ENCODE data around the gene DOCK9.

The DOCK9 gene

GRCh38 chr13:98834254-98834960 is 143.5 kb downstream of the DOCK9 start:
- H3K27ac ChIP-seq (ENCODE audit: insufficient read depth, low read depth, low read length, poor library complexity, severe bottlenecking) = no peak overlapping the region
- WGBS, 2 experiments = 23 to 27% methylated on average over 7 of the region's 7 CpGs
- H3K36me3 ChIP-seq (ENCODE audit: control insufficient read depth, insufficient read depth, low read length) = no peaks in the 10 kb centered on the region
- H3K27me3 ChIP-seq (ENCODE audit: control insufficient read depth, insufficient read depth, low read length, poor library complexity, severe bottlenecking) = no peaks in the 10 kb centered on the region
- no peak overlapping the region for H3K4me3 ChIP-seq (ENCODE audit: insufficient read depth, low read depth, low read length)
- H3K4me1 ChIP-seq (ENCODE audit: control insufficient read depth, insufficient read depth, low read length) = peaks cover 6% of the 10 kb centered on the region
- H3K9me3 ChIP-seq (ENCODE audit: control insufficient read depth, low read length) = no peaks in the 10 kb centered on the region

DNA sequence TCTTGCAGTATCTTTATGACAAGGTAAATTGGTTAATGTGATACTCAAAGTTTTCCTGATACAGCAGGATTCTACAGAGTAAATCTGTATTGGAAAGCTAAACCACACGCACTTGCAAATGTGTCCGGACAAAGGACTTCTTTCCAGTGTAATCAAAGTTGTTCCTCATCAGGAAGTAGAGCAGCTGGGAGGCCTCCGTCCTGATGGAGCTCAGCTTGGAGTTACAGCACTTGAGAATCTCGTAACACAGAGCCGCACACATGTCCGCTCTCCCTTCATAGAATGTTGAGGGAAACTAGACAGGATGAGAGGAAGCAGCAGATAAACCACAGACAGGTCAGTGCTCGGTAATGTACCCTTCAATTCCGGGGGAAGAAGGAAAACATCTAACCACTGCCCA is 146.6 kb downstream of the DOCK9 start:
- H3K27me3 ChIP-seq (ENCODE audit: control insufficient read depth, insufficient read depth, low read length, poor library complexity, severe bottlenecking) = no peaks in the 10 kb centered on the region
- 92 to 96% methylated on average over 8 of the region's 8 CpGs for WGBS, 2 experiments

GRCh38 chr13:98829541-98829940 is 148.3 kb downstream of the DOCK9 start:
- H3K36me3 ChIP-seq (ENCODE audit: control insufficient read depth, insufficient read depth, low read length) = no peaks in the 10 kb centered on the region
- H3K27me3 ChIP-seq (ENCODE audit: control insufficient read depth, insufficient read depth, low read length, poor library complexity, severe bottlenecking) = no peaks in the 10 kb centered on the region
- no peaks in the 10 kb centered on the region for H3K9me3 ChIP-seq (ENCODE audit: control insufficient read depth, low read length)
- peaks cover 14% of the 10 kb centered on the region for H3K4me1 ChIP-seq (ENCODE audit: control insufficient read depth, insufficient read depth, low read length)
- 95 to 96% methylated on average over 3 to 5 of the region's 5 CpGs for WGBS, 2 experiments
- H3K27ac ChIP-seq (ENCODE audit: insufficient read depth, low read depth, low read length, poor library complexity, severe bottlenecking) = no peak overlapping the region
- H3K4me3 ChIP-seq (ENCODE audit: insufficient read depth, low read depth, low read length) = no peak overlapping the region

More for the DNA sequence above, 146.6 kb downstream of the DOCK9 start:
- no peaks in the 10 kb centered on the region for H3K36me3 ChIP-seq (ENCODE audit: control insufficient read depth, insufficient read depth, low read length)
- no peak overlapping the region for H3K4me3 ChIP-seq (ENCODE audit: insufficient read depth, low read depth, low read length)
- peaks cover 8% of the 10 kb centered on the region for H3K4me1 ChIP-seq (ENCODE audit: control insufficient read depth, insufficient read depth, low read length)
- H3K9me3 ChIP-seq (ENCODE audit: control insufficient read depth, low read length) = no peaks in the 10 kb centered on the region
- no peak overlapping the region for H3K27ac ChIP-seq (ENCODE audit: insufficient read depth, low read depth, low read length, poor library complexity, severe bottlenecking)

- 94 to 100% methylated on average over 2 of the region's 2 CpGs for WGBS, 2 experiments
- Histone ChIP-seq H3K36me3 (ENCODE audit: control insufficient read depth, insufficient read depth, low read length) (no peaks in the 10 kb centered on the region), H3K4me1 (ENCODE audit: control insufficient read depth, insufficient read depth, low read length) (peaks cover 9% of the 10 kb centered on the region), H3K27me3 (ENCODE audit: control insufficient read depth, insufficient read depth, low read length, poor library complexity, severe bottlenecking) (no peaks in the 10 kb centered on the region), H3K4me3 (ENCODE audit: insufficient read depth, low read depth, low read length) (no peak overlapping the region), H3K9me3 (ENCODE audit: control insufficient read depth, low read length) (no peaks in the 10 kb centered on the region), H3K27ac (ENCODE audit: insufficient read depth, low read depth, low read length, poor library complexity, severe bottlenecking) (no peak overlapping the region)
These were observed 149.2 kb downstream of the DOCK9 start for GRCh38 chr13:98828614-98829013.

- H3K27ac ChIP-seq (ENCODE audit: insufficient read depth, low read depth, low read length, poor library complexity, severe bottlenecking) = no peak overlapping the region
- no peak overlapping the region for H3K4me3 ChIP-seq (ENCODE audit: insufficient read depth, low read depth, low read length)
- no peaks in the 10 kb centered on the region for H3K36me3 ChIP-seq (ENCODE audit: control insufficient read depth, insufficient read depth, low read length)
- no peaks in the 10 kb centered on the region for H3K9me3 ChIP-seq (ENCODE audit: control insufficient read depth, low read length)
- 44 to 48% methylated on average over 14 of the region's 14 CpGs for WGBS, 2 experiments
- peaks cover 9% of the 10 kb centered on the region for H3K4me1 ChIP-seq (ENCODE audit: control insufficient read depth, insufficient read depth, low read length)
- H3K27me3 ChIP-seq (ENCODE audit: control insufficient read depth, insufficient read depth, low read length, poor library complexity, severe bottlenecking) = no peaks in the 10 kb centered on the region
These were observed 150.4 kb downstream of the DOCK9 start for GRCh38 chr13:98827449-98827848.

GRCh38 chr13:98826146-98826545 is 151.7 kb downstream of the DOCK9 start:
- Histone ChIP-seq H3K9me3 (ENCODE audit: control insufficient read depth, low read length) (no peaks in the 10 kb centered on the region), H3K27me3 (ENCODE audit: control insufficient read depth, insufficient read depth, low read length, poor library complexity, severe bottlenecking) (no peaks in the 10 kb centered on the region), H3K36me3 (ENCODE audit: control insufficient read depth, insufficient read depth, low read length) (no peaks in the 10 kb centered on the region), H3K4me3 (ENCODE audit: insufficient read depth, low read depth, low read length) (no peak overlapping the region), H3K27ac (ENCODE audit: insufficient read depth, low read depth, low read length, poor library complexity, severe bottlenecking) (no peak overlapping the region), H3K4me1 (ENCODE audit: control insufficient read depth, insufficient read depth, low read length) (peaks cover 9% of the 10 kb centered on the region)
- WGBS, 2 experiments = 19 to 21% methylated on average over 6 of the region's 6 CpGs

DNA sequence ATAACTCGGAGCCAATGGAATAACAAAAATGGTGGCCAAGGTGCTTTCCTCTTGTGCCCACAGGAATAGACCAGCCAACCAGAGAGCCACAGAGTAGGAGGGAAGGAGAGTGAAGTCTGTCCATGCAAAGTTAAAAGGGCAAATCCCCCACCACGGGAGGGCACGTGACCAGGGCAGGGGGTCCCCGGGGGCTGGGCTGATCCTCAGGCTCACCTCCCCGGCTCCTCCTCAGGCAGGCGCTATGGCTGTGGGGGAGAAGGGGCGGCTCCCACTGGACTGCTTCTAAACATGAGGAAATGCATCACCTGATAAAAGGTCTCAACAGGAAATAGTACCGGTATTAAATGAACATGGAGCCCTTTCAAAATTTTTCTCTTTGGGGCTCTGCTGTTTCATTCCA is 152.2 kb downstream of the DOCK9 start:
- Histone ChIP-seq H3K4me3 (ENCODE audit: insufficient read depth, low read depth, low read length) (no peak overlapping the region), H3K4me1 (ENCODE audit: control insufficient read depth, insufficient read depth, low read length) (peaks cover 9% of the 10 kb centered on the region), H3K27me3 (ENCODE audit: control insufficient read depth, insufficient read depth, low read length, poor library complexity, severe bottlenecking) (no peaks in the 10 kb centered on the region), H3K36me3 (ENCODE audit: control insufficient read depth, insufficient read depth, low read length) (no peaks in the 10 kb centered on the region), H3K27ac (ENCODE audit: insufficient read depth, low read depth, low read length, poor library complexity, severe bottlenecking) (no peak overlapping the region), H3K9me3 (ENCODE audit: control insufficient read depth, low read length) (no peaks in the 10 kb centered on the region)
- 38 to 43% methylated on average over 8 of the region's 8 CpGs for WGBS, 2 experiments

- H3K27ac ChIP-seq (ENCODE audit: insufficient read depth, low read depth, low read length, poor library complexity, severe bottlenecking) = no peak overlapping the region
- no peak overlapping the region for H3K4me3 ChIP-seq (ENCODE audit: insufficient read depth, low read depth, low read length)
- H3K27me3 ChIP-seq (ENCODE audit: control insufficient read depth, insufficient read depth, low read length, poor library complexity, severe bottlenecking) = no peaks in the 10 kb centered on the region
- no peaks in the 10 kb centered on the region for H3K36me3 ChIP-seq (ENCODE audit: control insufficient read depth, insufficient read depth, low read length)
- H3K4me1 ChIP-seq (ENCODE audit: control insufficient read depth, insufficient read depth, low read length) = peaks cover 9% of the 10 kb centered on the region
- no peaks in the 10 kb centered on the region for H3K9me3 ChIP-seq (ENCODE audit: control insufficient read depth, low read length)
- 93 to 94% methylated on average over 12 to 13 of the region's 13 CpGs for WGBS, 2 experiments
These were observed 153.3 kb downstream of the DOCK9 start for GRCh38 chr13:98824376-98825160.

DNA sequence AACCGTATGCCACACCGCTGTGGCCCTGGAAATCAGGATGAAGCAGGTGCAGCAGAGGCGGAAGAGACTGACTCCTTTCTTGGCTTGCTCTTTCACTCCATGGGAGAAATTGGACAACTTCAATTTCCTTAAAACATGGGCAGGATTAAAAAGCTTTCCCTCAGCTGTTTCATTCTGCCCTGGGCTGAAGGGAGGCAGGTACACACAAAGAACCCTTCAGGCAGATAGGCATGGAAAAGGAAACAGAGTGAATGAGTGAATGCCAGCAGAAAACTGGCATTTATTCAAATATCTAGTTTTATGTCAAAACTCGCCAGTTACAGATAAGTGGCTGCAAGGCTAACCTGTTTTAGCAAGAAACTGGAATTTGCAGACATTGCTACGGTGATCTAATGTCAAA is 154.4 kb downstream of the DOCK9 start:
- Histone ChIP-seq H3K4me1 (ENCODE audit: control insufficient read depth, insufficient read depth, low read length) (peaks cover 9% of the 10 kb centered on the region), H3K4me3 (ENCODE audit: insufficient read depth, low read depth, low read length) (no peak overlapping the region), H3K27me3 (ENCODE audit: control insufficient read depth, insufficient read depth, low read length, poor library complexity, severe bottlenecking) (no peaks in the 10 kb centered on the region), H3K27ac (ENCODE audit: insufficient read depth, low read depth, low read length, poor library complexity, severe bottlenecking) (no peak overlapping the region), H3K9me3 (ENCODE audit: control insufficient read depth, low read length) (no peaks in the 10 kb centered on the region), H3K36me3 (ENCODE audit: control insufficient read depth, insufficient read depth, low read length) (no peaks in the 10 kb centered on the region)
- 88 to 93% methylated on average over 5 of the region's 5 CpGs for WGBS, 2 experiments

DNA sequence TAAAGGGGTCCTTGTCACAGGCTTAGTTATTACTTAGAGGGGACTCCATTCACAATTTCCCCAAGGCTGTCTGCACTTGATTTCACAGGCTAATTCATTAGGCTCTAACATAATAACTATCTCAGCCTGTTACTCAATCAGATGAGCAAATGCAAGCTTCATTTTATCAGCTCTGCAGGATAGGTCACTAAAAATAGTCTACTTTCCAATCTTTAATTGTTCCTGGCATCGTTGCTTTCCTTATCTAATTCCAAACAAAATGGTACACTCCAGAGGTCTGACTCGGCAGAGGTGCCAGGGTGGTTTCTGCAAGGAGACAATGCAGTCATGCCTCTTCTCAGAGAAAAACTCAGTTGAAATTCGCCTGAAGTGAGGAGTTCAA is 155.6 kb downstream of the DOCK9 start:
- Histone ChIP-seq H3K4me3 (ENCODE audit: insufficient read depth, low read depth, low read length) (no peak overlapping the region), H3K27me3 (ENCODE audit: control insufficient read depth, insufficient read depth, low read length, poor library complexity, severe bottlenecking) (no peaks in the 10 kb centered on the region), H3K27ac (ENCODE audit: insufficient read depth, low read depth, low read length, poor library complexity, severe bottlenecking) (no peak overlapping the region), H3K9me3 (ENCODE audit: control insufficient read depth, low read length) (no peaks in the 10 kb centered on the region), H3K36me3 (ENCODE audit: control insufficient read depth, insufficient read depth, low read length) (no peaks in the 10 kb centered on the region), H3K4me1 (ENCODE audit: control insufficient read depth, insufficient read depth, low read length) (peaks cover 9% of the 10 kb centered on the region)
- 84 to 88% methylated on average over 3 of the region's 3 CpGs for WGBS, 2 experiments
